ENCODE data around the gene ADAD2. TPM values are rescaled to one million over a fixed set of nuclear protein-coding genes. Genes with fewer than 3 reads are reported as not detected.

ADAD2 gene
- total RNA-seq, 1 donor from 2014 or later, result not detected

DNA sequence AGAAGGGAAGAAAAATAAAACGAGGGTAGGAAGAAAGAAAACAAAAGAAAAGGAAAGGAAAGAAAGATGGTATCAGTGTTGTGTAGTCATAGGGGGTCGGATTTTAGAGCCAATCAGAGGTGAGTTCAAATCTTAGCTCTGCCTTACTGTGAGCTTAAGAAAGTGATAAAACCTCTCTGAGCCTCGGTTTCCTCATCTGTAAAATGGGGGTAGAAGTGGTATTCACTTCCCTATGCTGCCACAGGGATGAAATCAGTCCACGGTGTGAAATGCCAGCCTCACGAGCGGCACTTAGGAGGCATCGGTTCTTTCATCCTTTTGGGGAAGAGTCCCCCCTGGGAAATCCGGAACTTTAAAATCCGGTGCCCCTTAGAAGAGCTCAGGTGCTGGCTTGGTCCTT lies 42.8 kb downstream of the ADAD2 start:
- no peaks in the 10 kb centered on the region for H3K36me3 ChIP-seq
- Mint-ChIP-seq H3K36me3 (no peaks in the 10 kb centered on the region), H3K9me3 (no peaks in the 10 kb centered on the region), H3K27ac (no peak overlapping the region), H3K4me1 (peaks cover 24% of the 10 kb centered on the region), H3K27me3 (ENCODE audit: insufficient read depth, low read depth) (peaks cover 9% of the 10 kb centered on the region), H3K4me3 (no peak overlapping the region)
- H3K9me3 ChIP-seq (ENCODE audit: low read depth), result no peaks in the 10 kb centered on the region
- H3F3A ChIP-seq (ENCODE audit: low read depth), result peaks cover 4% of the 10 kb centered on the region
- H3K4me1 ChIP-seq, result no peaks in the 10 kb centered on the region
- no peaks in the 10 kb centered on the region for H3K79me2 ChIP-seq (ENCODE audit: low read depth)
- TF ChIP-seq EZH2phosphoT487 (IDR thresholded peaks at IDR 0.05) (no peak), EZH2 (IDR thresholded peaks at IDR 0.05) (no peak)
- TF ChIP-seq, protein P1, sequence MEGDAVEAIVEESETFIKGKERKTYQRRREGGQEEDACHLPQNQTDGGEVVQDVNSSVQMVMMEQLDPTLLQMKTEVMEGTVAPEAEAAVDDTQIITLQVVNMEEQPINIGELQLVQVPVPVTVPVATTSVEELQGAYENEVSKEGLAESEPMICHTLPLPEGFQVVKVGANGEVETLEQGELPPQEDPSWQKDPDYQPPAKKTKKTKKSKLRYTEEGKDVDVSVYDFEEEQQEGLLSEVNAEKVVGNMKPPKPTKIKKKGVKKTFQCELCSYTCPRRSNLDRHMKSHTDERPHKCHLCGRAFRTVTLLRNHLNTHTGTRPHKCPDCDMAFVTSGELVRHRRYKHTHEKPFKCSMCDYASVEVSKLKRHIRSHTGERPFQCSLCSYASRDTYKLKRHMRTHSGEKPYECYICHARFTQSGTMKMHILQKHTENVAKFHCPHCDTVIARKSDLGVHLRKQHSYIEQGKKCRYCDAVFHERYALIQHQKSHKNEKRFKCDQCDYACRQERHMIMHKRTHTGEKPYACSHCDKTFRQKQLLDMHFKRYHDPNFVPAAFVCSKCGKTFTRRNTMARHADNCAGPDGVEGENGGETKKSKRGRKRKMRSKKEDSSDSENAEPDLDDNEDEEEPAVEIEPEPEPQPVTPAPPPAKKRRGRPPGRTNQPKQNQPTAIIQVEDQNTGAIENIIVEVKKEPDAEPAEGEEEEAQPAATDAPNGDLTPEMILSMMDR (IDR thresholded peaks at IDR 0.05), result no peak
- H3K27me3 ChIP-seq, result no peaks in the 10 kb centered on the region
- no peak overlapping the region for H3K27ac ChIP-seq
- no peak overlapping the region for H3K4me2 ChIP-seq
- H4K20me1 ChIP-seq (ENCODE audit: low read depth), result no peaks in the 10 kb centered on the region
- H3K9ac ChIP-seq, result no peak overlapping the region
- no peak for DNase-seq (ENCODE audit: low spot score)
- no peak overlapping the region for H3K4me3 ChIP-seq
- H2AFZ ChIP-seq (replicated peaks), result no peak overlapping the region

DNA sequence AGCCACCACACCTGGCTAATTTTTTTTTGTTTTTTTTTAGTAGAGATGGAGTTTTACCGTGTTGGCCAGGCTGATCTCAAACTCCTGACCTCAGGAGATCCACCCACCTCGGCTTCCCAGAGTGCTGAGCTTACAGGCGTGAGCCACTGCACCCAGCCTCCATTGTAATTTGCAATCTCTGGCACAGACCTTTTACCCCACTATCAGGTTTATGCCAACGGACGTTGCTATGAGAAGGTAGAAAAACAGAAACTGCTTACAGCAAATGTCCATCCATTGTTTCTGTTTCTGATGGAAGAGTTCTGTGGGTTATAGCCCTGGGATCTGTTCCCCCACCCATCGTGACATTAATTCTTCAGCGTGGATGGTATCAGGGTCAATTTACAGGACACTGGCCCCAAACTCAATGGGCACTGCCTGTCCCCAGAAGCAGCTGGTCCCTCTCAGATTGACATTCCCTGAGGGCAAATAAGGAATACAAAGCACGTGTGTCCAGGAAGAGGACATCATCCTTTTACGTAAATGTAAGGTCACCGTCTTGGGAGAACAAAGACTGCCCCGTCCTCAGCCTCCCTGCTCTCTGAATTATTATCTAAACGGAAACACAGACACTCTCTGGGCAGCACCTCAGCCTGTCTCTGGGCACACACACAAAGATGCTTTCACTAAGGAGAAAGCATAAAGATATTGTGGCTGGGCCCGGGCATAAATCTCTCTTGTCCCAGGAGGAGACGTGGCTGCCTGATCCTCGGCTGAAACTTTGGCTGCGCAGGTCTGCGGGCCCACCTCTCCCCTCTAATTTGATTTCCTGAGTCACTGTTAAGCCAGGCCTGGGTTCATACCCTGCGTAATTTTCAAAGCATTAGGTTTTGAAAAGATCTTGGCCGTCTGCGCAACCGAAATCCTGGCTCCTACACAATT lies 43.6 kb downstream of the ADAD2 start:
- Histone ChIP-seq H3K9me3 (ENCODE audit: low read depth) (no peaks in the 10 kb centered on the region), H3K79me2 (ENCODE audit: low read depth) (no peaks in the 10 kb centered on the region), H4K20me1 (ENCODE audit: low read depth) (no peaks in the 10 kb centered on the region), H3K36me3 (no peaks in the 10 kb centered on the region), H3F3A (ENCODE audit: low read depth) (peaks cover 3% of the 10 kb centered on the region), H3K27me3 (no peaks in the 10 kb centered on the region), H3K4me2 (no peak overlapping the region), H3K27ac (no peak overlapping the region), H3K4me3 (no peak overlapping the region), H2AFZ (replicated peaks) (peak overlapping the region; percentile 93), H3K4me1 (no peaks in the 10 kb centered on the region), H3K9ac (no peak overlapping the region)
- no peak for DNase-seq (ENCODE audit: low spot score)
- Mint-ChIP-seq H3K27me3 (ENCODE audit: insufficient read depth, low read depth) (peaks cover 5% of the 10 kb centered on the region), H3K36me3 (no peaks in the 10 kb centered on the region), H3K4me3 (no peak overlapping the region), H3K9me3 (no peaks in the 10 kb centered on the region), H3K4me1 (peaks cover 24% of the 10 kb centered on the region), H3K27ac (peak overlapping the region; percentile 77)
- TF ChIP-seq, protein P1 (IDR thresholded peaks at IDR 0.05), result no peak
- TF ChIP-seq EZH2 (IDR thresholded peaks at IDR 0.05) (no peak), EZH2phosphoT487 (IDR thresholded peaks at IDR 0.05) (no peak)

DNA sequence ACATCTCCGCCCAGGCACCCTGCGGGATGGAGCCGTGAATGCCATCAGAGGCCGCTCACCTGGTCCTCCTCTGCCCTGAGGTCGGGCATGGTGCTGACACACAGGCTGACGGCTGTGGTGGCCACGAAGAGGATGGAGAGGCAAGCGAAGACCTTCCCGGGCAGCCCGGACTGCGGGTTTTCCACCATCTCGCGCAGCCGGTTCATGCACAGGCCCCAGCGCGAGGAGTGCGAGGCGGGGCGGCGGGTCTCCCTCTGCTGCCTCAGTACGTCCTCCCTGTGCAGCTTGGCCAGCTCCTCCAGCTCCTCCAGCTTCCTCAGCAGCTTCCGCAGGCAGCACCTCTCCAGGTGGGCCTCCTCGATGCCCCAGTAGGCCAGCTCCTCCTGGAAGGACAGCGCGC lies 45.7 kb downstream of the ADAD2 start:
- Histone ChIP-seq H3K4me1 (no peaks in the 10 kb centered on the region), H3K4me3 (no peak overlapping the region), H3K79me2 (ENCODE audit: low read depth) (no peaks in the 10 kb centered on the region), H3K27me3 (no peaks in the 10 kb centered on the region), H3K4me2 (no peak overlapping the region), H2AFZ (replicated peaks) (no peak overlapping the region), H3K9ac (no peak overlapping the region), H3K27ac (no peak overlapping the region), H3K36me3 (no peaks in the 10 kb centered on the region), H3K9me3 (ENCODE audit: low read depth) (no peaks in the 10 kb centered on the region), H3F3A (ENCODE audit: low read depth) (no peaks in the 10 kb centered on the region), H4K20me1 (ENCODE audit: low read depth) (no peaks in the 10 kb centered on the region)
- no peak for DNase-seq (ENCODE audit: low spot score)
- H3K27ac Mint-ChIP-seq, result no peak overlapping the region
- H3K36me3 Mint-ChIP-seq, result no peaks in the 10 kb centered on the region
- peaks cover 27% of the 10 kb centered on the region for H3K4me1 Mint-ChIP-seq
- peaks cover 3% of the 10 kb centered on the region for H3K27me3 Mint-ChIP-seq (ENCODE audit: insufficient read depth, low read depth)
- H3K4me3 Mint-ChIP-seq, result no peak overlapping the region
- TF ChIP-seq, protein P1 (IDR thresholded peaks at IDR 0.05), result no peak
- TF ChIP-seq EZH2phosphoT487 (IDR thresholded peaks at IDR 0.05) (no peak), EZH2 (IDR thresholded peaks at IDR 0.05) (no peak)
- no peaks in the 10 kb centered on the region for H3K9me3 Mint-ChIP-seq
